ENCODE results near the gene SKI.

Gene SKI

GRCh38 chr1:2350501-2350900 lies 122.4 kb downstream of the SKI start:
- no peaks in the 10 kb centered on the region for H3K27me3 ChIP-seq (ENCODE audit: insufficient read depth, insufficient read length)
- TF ChIP-seq YY1 (IDR thresholded peaks at IDR 0.05; ENCODE audit: insufficient read depth, insufficient read length) (no peak), ZNF274 (IDR thresholded peaks at IDR 0.05; ENCODE audit: low read depth, low read length) (no peak), SUZ12 (IDR thresholded peaks at IDR 0.05; ENCODE audit: extremely low read depth, insufficient read depth, insufficient read length) (no peak)
- no peaks in the 10 kb centered on the region for H3K9me3 ChIP-seq (ENCODE audit: insufficient read depth, low read length)
- DNase-seq (ENCODE audit: low read depth, low spot score) = no peak
- no peak overlapping the region for H3K4me3 ChIP-seq (ENCODE audit: insufficient read length, low read depth)
- no peak overlapping the region for H3K9ac ChIP-seq (ENCODE audit: insufficient read length, low read depth)
- H3K4me1 ChIP-seq (ENCODE audit: insufficient read depth, insufficient read length) = peaks cover 4% of the 10 kb centered on the region
- no peaks in the 10 kb centered on the region for H3K36me3 ChIP-seq (ENCODE audit: insufficient read depth, insufficient read length, low read length)

- no peaks in the 10 kb centered on the region for H3K27me3 ChIP-seq (ENCODE audit: insufficient read depth, insufficient read length)
- DNase-seq (ENCODE audit: low read depth, low spot score) = no peak
- no peak overlapping the region for H3K9ac ChIP-seq (ENCODE audit: insufficient read length, low read depth)
- no peak overlapping the region for H3K4me3 ChIP-seq (ENCODE audit: insufficient read length, low read depth)
- H3K9me3 ChIP-seq (ENCODE audit: insufficient read depth, low read length) = no peaks in the 10 kb centered on the region
- TF ChIP-seq SUZ12 (IDR thresholded peaks at IDR 0.05; ENCODE audit: extremely low read depth, insufficient read depth, insufficient read length) = no peak
- no peak for TF ChIP-seq ZNF274 (IDR thresholded peaks at IDR 0.05; ENCODE audit: low read depth, low read length)
- TF ChIP-seq YY1 (IDR thresholded peaks at IDR 0.05; ENCODE audit: insufficient read depth, insufficient read length) = no peak
- peaks cover 6% of the 10 kb centered on the region for H3K4me1 ChIP-seq (ENCODE audit: insufficient read depth, insufficient read length)
- no peaks in the 10 kb centered on the region for H3K36me3 ChIP-seq (ENCODE audit: insufficient read depth, insufficient read length, low read length)
These were observed 123.0 kb downstream of the SKI start for GRCh38 chr1:2350911-2351655.

GRCh38 chr1:2351723-2352122 lies 123.6 kb downstream of the SKI start:
- Histone ChIP-seq H3K27me3 (ENCODE audit: insufficient read depth, insufficient read length) (no peaks in the 10 kb centered on the region), H3K4me1 (ENCODE audit: insufficient read depth, insufficient read length) (peaks cover 6% of the 10 kb centered on the region), H3K9ac (ENCODE audit: insufficient read length, low read depth) (no peak overlapping the region), H3K36me3 (ENCODE audit: insufficient read depth, insufficient read length, low read length) (no peaks in the 10 kb centered on the region), H3K4me3 (ENCODE audit: insufficient read length, low read depth) (no peak overlapping the region), H3K9me3 (ENCODE audit: insufficient read depth, low read length) (no peaks in the 10 kb centered on the region)
- TF ChIP-seq SUZ12 (IDR thresholded peaks at IDR 0.05; ENCODE audit: extremely low read depth, insufficient read depth, insufficient read length) = no peak
- no peak for TF ChIP-seq YY1 (IDR thresholded peaks at IDR 0.05; ENCODE audit: insufficient read depth, insufficient read length)
- no peak for TF ChIP-seq ZNF274 (IDR thresholded peaks at IDR 0.05; ENCODE audit: low read depth, low read length)
- no peak for DNase-seq (ENCODE audit: low read depth, low spot score)

GRCh38 chr1:2352341-2352896 lies 124.3 kb downstream of the SKI start:
- Histone ChIP-seq H3K4me3 (ENCODE audit: insufficient read length, low read depth) (no peak overlapping the region), H3K9me3 (ENCODE audit: insufficient read depth, low read length) (no peaks in the 10 kb centered on the region), H3K27me3 (ENCODE audit: insufficient read depth, insufficient read length) (no peaks in the 10 kb centered on the region), H3K36me3 (ENCODE audit: insufficient read depth, insufficient read length, low read length) (no peaks in the 10 kb centered on the region), H3K4me1 (ENCODE audit: insufficient read depth, insufficient read length) (peaks cover 6% of the 10 kb centered on the region), H3K9ac (ENCODE audit: insufficient read length, low read depth) (no peak overlapping the region)
- TF ChIP-seq ZNF274 (IDR thresholded peaks at IDR 0.05; ENCODE audit: low read depth, low read length) (no peak), YY1 (IDR thresholded peaks at IDR 0.05; ENCODE audit: insufficient read depth, insufficient read length) (no peak), SUZ12 (IDR thresholded peaks at IDR 0.05; ENCODE audit: extremely low read depth, insufficient read depth, insufficient read length) (no peak)
- DNase-seq (ENCODE audit: low read depth, low spot score) = no peak

- H3K9ac ChIP-seq (ENCODE audit: insufficient read length, low read depth) = peak overlapping the region; percentile 32
- no peak for DNase-seq (ENCODE audit: low read depth, low spot score)
- H3K4me1 ChIP-seq (ENCODE audit: insufficient read depth, insufficient read length) = peaks cover 5% of the 10 kb centered on the region
- no peaks in the 10 kb centered on the region for H3K9me3 ChIP-seq (ENCODE audit: insufficient read depth, low read length)
- H3K4me3 ChIP-seq (ENCODE audit: insufficient read length, low read depth) = no peak overlapping the region
- H3K27me3 ChIP-seq (ENCODE audit: insufficient read depth, insufficient read length) = no peaks in the 10 kb centered on the region
- no peaks in the 10 kb centered on the region for H3K36me3 ChIP-seq (ENCODE audit: insufficient read depth, insufficient read length, low read length)
- no peak for TF ChIP-seq SUZ12 (IDR thresholded peaks at IDR 0.05; ENCODE audit: extremely low read depth, insufficient read depth, insufficient read length)
- TF ChIP-seq YY1 (IDR thresholded peaks at IDR 0.05; ENCODE audit: insufficient read depth, insufficient read length) = no peak
- TF ChIP-seq ZNF274 (IDR thresholded peaks at IDR 0.05; ENCODE audit: low read depth, low read length) = no peak
These were observed 124.9 kb downstream of the SKI start for GRCh38 chr1:2352897-2353550.

GRCh38 chr1:2353551-2354438 lies 125.7 kb downstream of the SKI start:
- Histone ChIP-seq H3K4me1 (ENCODE audit: insufficient read depth, insufficient read length) (peaks cover 2% of the 10 kb centered on the region), H3K9ac (ENCODE audit: insufficient read length, low read depth) (peak overlapping the region; percentile 32), H3K9me3 (ENCODE audit: insufficient read depth, low read length) (no peaks in the 10 kb centered on the region), H3K4me3 (ENCODE audit: insufficient read length, low read depth) (no peak overlapping the region), H3K27me3 (ENCODE audit: insufficient read depth, insufficient read length) (no peaks in the 10 kb centered on the region), H3K36me3 (ENCODE audit: insufficient read depth, insufficient read length, low read length) (no peaks in the 10 kb centered on the region)
- TF ChIP-seq SUZ12 (IDR thresholded peaks at IDR 0.05; ENCODE audit: extremely low read depth, insufficient read depth, insufficient read length) = no peak
- no peak for TF ChIP-seq ZNF274 (IDR thresholded peaks at IDR 0.05; ENCODE audit: low read depth, low read length)
- no peak for TF ChIP-seq YY1 (IDR thresholded peaks at IDR 0.05; ENCODE audit: insufficient read depth, insufficient read length)
- no peak for DNase-seq (ENCODE audit: low read depth, low spot score)
